GM21526 (cell line): Measurements from ENCODE around the gene NOXO1.

ENCODE experiments used
- ATAC-seq: cut with Tn5 transposase; IDR thresholded peaks from one replicate; pipeline ENCODE4 v1.9.1; 2021; ENCODE audit warnings: moderate library complexity; ENCODE audit not compliant: unreplicated experiment, low FRiP score

The NOXO1 gene

GRCh38 chr16:1982013-1982433 lies 754 bp upstream of the NOXO1 start:
- ATAC-seq, result no peak

GRCh38 chr16:1980770-1981087 lies 540 bp downstream of the NOXO1 start:
- no peak for ATAC-seq

- ATAC-seq, result no peak
These were observed 1.1 kb downstream of the NOXO1 start for GRCh38 chr16:1980030-1980769.

- no peak for ATAC-seq
These were observed 1.8 kb downstream of the NOXO1 start for GRCh38 chr16:1979271-1980029.

- no peak for ATAC-seq
These were observed 2.7 kb downstream of the NOXO1 start for GRCh38 chr16:1978476-1979120.

GRCh38 chr16:1977875-1978268 lies 3.4 kb downstream of the NOXO1 start:
- ATAC-seq, result no peak

- ATAC-seq, result no peak
These were observed 4.1 kb downstream of the NOXO1 start for GRCh38 chr16:1976951-1977874.

- no peak for ATAC-seq
These were observed 5.1 kb downstream of the NOXO1 start for GRCh38 chr16:1976216-1976520.

- ATAC-seq, result no peak
These were observed 5.6 kb downstream of the NOXO1 start for GRCh38 chr16:1975432-1976215.

GRCh38 chr16:1974157-1975070 lies 6.9 kb downstream of the NOXO1 start:
- no peak for ATAC-seq

- no peak for ATAC-seq
These were observed 7.7 kb downstream of the NOXO1 start for GRCh38 chr16:1973461-1974156.

- ATAC-seq, result no peak
These were observed 8.8 kb downstream of the NOXO1 start for GRCh38 chr16:1972490-1972877.

GRCh38 chr16:1971796-1972489 lies 9.3 kb downstream of the NOXO1 start, which contains the start of gene TBL3:
Gene TBL3, plus strand, starts transcription at chr16:1972053. Its CDS starts 112 bp downstream, at chr16:1972165.
- peak; percentile 64 for ATAC-seq

GRCh38 chr16:1968146-1968953 lies 12.9 kb downstream of the NOXO1 start:
- no peak for ATAC-seq

- no peak for ATAC-seq
These were observed 14.8 kb downstream of the NOXO1 start, which contains the start of gene RNF151 for GRCh38 chr16:1966460-1966859. Gene RNF151, plus strand, starts transcription at chr16:1966856. Its CDS starts 26 bp downstream, at chr16:1966882.

GRCh38 chr16:1965396-1966001 lies 15.8 kb downstream of the NOXO1 start:
- no peak for ATAC-seq
